Measurements from ENCODE around the gene PTPN4.

Gene PTPN4

DNA sequence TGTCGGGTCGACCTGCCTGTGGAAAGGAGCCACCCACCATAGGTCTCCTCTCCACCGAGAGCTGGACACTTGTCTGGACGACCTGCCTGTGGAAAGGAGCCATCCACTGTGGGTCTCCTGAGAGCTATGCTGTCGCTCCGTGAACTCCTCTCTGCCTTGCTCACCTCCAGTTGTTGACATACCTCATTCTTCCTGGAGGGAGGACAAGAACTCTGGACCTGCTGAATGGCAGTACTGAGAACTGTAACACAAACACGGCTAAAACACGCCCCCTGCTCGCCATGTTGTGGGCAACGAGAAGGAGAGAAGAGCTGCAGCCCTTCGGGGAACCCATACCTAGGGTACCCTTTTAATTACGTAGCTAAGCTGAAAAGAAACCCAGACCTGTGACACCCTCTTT is 77.6 kb downstream of the PTPN4 start:
- Histone ChIP-seq H3K36me3 (ENCODE audit: control insufficient read depth in 4 of 4, insufficient read depth in 4 of 4, low read length in 3 of 4) (peaks cover 0 to 2% (median 0%) of the 10 kb centered on the region in 4 experiments), H3K9me3 (ENCODE audit: control extremely low read depth in 1 of 5, control insufficient read depth in 4 of 5, insufficient read depth in 2 of 5, low read depth in 1 of 5, low read length in 4 of 5) (peaks cover 0 to 3% (median 0%) of the 10 kb centered on the region in 5 experiments), H3K27ac (ENCODE audit: insufficient read depth in 1 of 2, low read depth in 1 of 2, low read length in 2 of 2, poor library complexity in 1 of 2, severe bottlenecking in 2 of 2) (no peak overlapping the region), H3K4me1 (ENCODE audit: control extremely low read depth in 1 of 4, control insufficient read depth in 4 of 4, insufficient read depth in 4 of 4, low read length in 3 of 4) (peaks cover 0 to 13% (median 1%) of the 10 kb centered on the region in 4 experiments), H3K4me3 (ENCODE audit: control insufficient read depth in 1 of 7, extremely low read depth in 1 of 7, insufficient read depth in 4 of 7, low read depth in 2 of 7, low read length in 6 of 7) (no peak overlapping the region), H3K27me3 (replicated peaks in 2 of 5; ENCODE audit: control insufficient read depth in 4 of 5, insufficient read depth in 5 of 5, low read length in 4 of 5) (no peaks in the 10 kb centered on the region)
- WGBS (ENCODE audit: insufficient coverage) = 94% methylated on average over 12 of the region's 12 CpGs
- no peak for DNase-seq
- CTCF ChIA-PET = interaction anchor here (1.1 to 2.5 kb wide), 3 partner anchors 11 to 63 kb away, joined by 3 to 18 read pairs (median 3); no protein-coding TSS in a partner anchor
- POLR2A ChIA-PET = no interaction called here

- H3K9me3 ChIP-seq (ENCODE audit: control extremely low read depth in 1 of 5, control insufficient read depth in 4 of 5, insufficient read depth in 2 of 5, low read depth in 1 of 5, low read length in 4 of 5) = peaks cover 0 to 3% (median 0%) of the 10 kb centered on the region in 5 experiments
- POLR2A ChIA-PET = no interaction called here
- 95% methylated on average over 7 of the region's 13 CpGs for WGBS (ENCODE audit: insufficient coverage)
- H3K27ac ChIP-seq (ENCODE audit: insufficient read depth in 1 of 2, low read depth in 1 of 2, low read length in 2 of 2, poor library complexity in 1 of 2, severe bottlenecking in 2 of 2) = no peak overlapping the region
- H3K4me1 ChIP-seq (ENCODE audit: control extremely low read depth in 1 of 4, control insufficient read depth in 4 of 4, insufficient read depth in 4 of 4, low read length in 3 of 4) = peaks cover 0 to 13% (median 1%) of the 10 kb centered on the region in 4 experiments
- no peak overlapping the region for H3K4me3 ChIP-seq (ENCODE audit: control insufficient read depth in 1 of 7, extremely low read depth in 1 of 7, insufficient read depth in 4 of 7, low read depth in 2 of 7, low read length in 6 of 7)
- CTCF ChIA-PET = interaction anchor here (1.1 to 2.5 kb wide), 3 partner anchors 11 to 64 kb away, joined by 3 to 18 read pairs (median 3); no protein-coding TSS in a partner anchor
- H3K27me3 ChIP-seq (replicated peaks in 2 of 5; ENCODE audit: control insufficient read depth in 4 of 5, insufficient read depth in 5 of 5, low read length in 4 of 5) = no peaks in the 10 kb centered on the region
- H3K36me3 ChIP-seq (ENCODE audit: control insufficient read depth in 4 of 4, insufficient read depth in 4 of 4, low read length in 3 of 4) = peaks cover 0 to 2% (median 0%) of the 10 kb centered on the region in 4 experiments
- DNase-seq = no peak
Observed at GRCh38 chr2:119837759-119838158, 78.0 kb downstream of the PTPN4 start.

DNA sequence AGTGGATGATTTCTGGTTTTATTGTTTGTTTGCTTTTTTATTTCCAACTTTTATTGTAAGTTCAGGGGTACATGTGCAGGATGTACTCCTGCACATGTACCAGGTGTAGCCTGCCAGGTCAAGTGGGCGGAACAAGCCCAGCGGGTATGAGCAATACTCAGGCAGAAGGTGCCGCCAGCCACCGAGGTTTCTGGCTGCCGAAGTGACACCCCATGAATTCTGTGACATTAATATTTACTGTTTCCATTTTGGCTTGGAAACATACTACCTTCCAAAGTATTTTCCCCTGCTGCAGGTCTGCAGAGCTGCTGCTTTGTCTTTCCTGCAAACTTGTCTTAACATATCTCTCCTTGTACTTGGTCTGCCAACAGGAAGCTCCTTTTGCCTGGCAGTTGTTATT is 78.5 kb downstream of the PTPN4 start:
- ChIA-PET CTCF (interaction anchor here (2.5 kb wide), 1 partner anchor 11 kb away, joined by 18 read pairs; no protein-coding TSS in a partner anchor), POLR2A (no interaction called here)
- Histone ChIP-seq H3K4me3 (ENCODE audit: control insufficient read depth in 1 of 7, extremely low read depth in 1 of 7, insufficient read depth in 4 of 7, low read depth in 2 of 7, low read length in 6 of 7) (no peak overlapping the region), H3K4me1 (ENCODE audit: control extremely low read depth in 1 of 4, control insufficient read depth in 4 of 4, insufficient read depth in 4 of 4, low read length in 3 of 4) (peaks cover 0 to 9% (median under 1%) of the 10 kb centered on the region in 4 experiments), H3K27ac (ENCODE audit: insufficient read depth in 1 of 2, low read depth in 1 of 2, low read length in 2 of 2, poor library complexity in 1 of 2, severe bottlenecking in 2 of 2) (no peak overlapping the region), H3K27me3 (replicated peaks in 2 of 5; ENCODE audit: control insufficient read depth in 4 of 5, insufficient read depth in 5 of 5, low read length in 4 of 5) (no peaks in the 10 kb centered on the region), H3K9me3 (ENCODE audit: control extremely low read depth in 1 of 5, control insufficient read depth in 4 of 5, insufficient read depth in 2 of 5, low read depth in 1 of 5, low read length in 4 of 5) (peaks cover 0 to 3% (median 0%) of the 10 kb centered on the region in 5 experiments), H3K36me3 (ENCODE audit: control insufficient read depth in 4 of 4, insufficient read depth in 4 of 4, low read length in 3 of 4) (peaks cover 0 to 2% (median 0%) of the 10 kb centered on the region in 4 experiments)
- DNase-seq = peak in 1 of 3 donors; percentile 18
- WGBS (ENCODE audit: insufficient coverage) = 84% methylated on average over 4 of the region's 5 CpGs

GRCh38 chr2:119841550-119841949 is 81.8 kb downstream of the PTPN4 start:
- ChIA-PET POLR2A (no interaction called here), CTCF (no interaction called here)
- peaks cover 0 to under 1% (median 0%) of the 10 kb centered on the region in 4 experiments for H3K36me3 ChIP-seq (ENCODE audit: control insufficient read depth in 4 of 4, insufficient read depth in 4 of 4, low read length in 3 of 4)
- no CpG with 5 or more reads among the region's 1 CpG for WGBS (ENCODE audit: insufficient coverage)
- no peaks in the 10 kb centered on the region for H3K27me3 ChIP-seq (replicated peaks in 2 of 5; ENCODE audit: control insufficient read depth in 4 of 5, insufficient read depth in 5 of 5, low read length in 4 of 5)
- no peak overlapping the region for H3K4me3 ChIP-seq (ENCODE audit: control insufficient read depth in 1 of 7, extremely low read depth in 1 of 7, insufficient read depth in 4 of 7, low read depth in 2 of 7, low read length in 6 of 7)
- peaks cover 0 to 6% (median 0%) of the 10 kb centered on the region in 4 experiments for H3K4me1 ChIP-seq (ENCODE audit: control extremely low read depth in 1 of 4, control insufficient read depth in 4 of 4, insufficient read depth in 4 of 4, low read length in 3 of 4)
- H3K9me3 ChIP-seq (ENCODE audit: control extremely low read depth in 1 of 5, control insufficient read depth in 4 of 5, insufficient read depth in 2 of 5, low read depth in 1 of 5, low read length in 4 of 5) = peaks cover 0 to 6% (median 0%) of the 10 kb centered on the region in 5 experiments
- no peak overlapping the region for H3K27ac ChIP-seq (ENCODE audit: insufficient read depth in 1 of 2, low read depth in 1 of 2, low read length in 2 of 2, poor library complexity in 1 of 2, severe bottlenecking in 2 of 2)
- DNase-seq = no peak

DNA sequence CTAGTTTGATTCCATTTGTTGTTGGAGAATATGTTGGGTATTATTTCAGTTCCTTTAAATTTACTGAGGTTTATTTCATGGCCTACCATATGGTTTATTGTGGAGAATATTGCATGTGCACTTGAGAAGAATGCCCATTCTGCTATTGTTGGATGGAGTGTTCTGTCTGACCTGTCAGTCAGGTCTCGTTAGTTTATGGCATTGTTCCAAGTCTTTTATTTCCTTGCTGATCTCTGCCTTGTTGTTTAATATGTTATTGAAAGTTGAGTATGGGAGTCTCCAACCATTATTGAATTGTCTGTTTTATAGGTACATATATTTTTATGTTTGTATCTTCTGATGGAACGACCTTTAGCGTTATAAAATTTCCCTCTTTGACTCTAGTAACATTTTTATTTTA is 86.3 kb downstream of the PTPN4 start:
- Histone ChIP-seq H3K4me1 (ENCODE audit: control extremely low read depth in 1 of 4, control insufficient read depth in 4 of 4, insufficient read depth in 4 of 4, low read length in 3 of 4) (no peaks in the 10 kb centered on the region), H3K36me3 (ENCODE audit: control insufficient read depth in 4 of 4, insufficient read depth in 4 of 4, low read length in 3 of 4) (peaks cover 0 to 2% (median under 1%) of the 10 kb centered on the region in 4 experiments), H3K27me3 (replicated peaks in 2 of 5; ENCODE audit: control insufficient read depth in 4 of 5, insufficient read depth in 5 of 5, low read length in 4 of 5) (no peaks in the 10 kb centered on the region), H3K9me3 (ENCODE audit: control extremely low read depth in 1 of 5, control insufficient read depth in 4 of 5, insufficient read depth in 2 of 5, low read depth in 1 of 5, low read length in 4 of 5) (peaks cover 5 to 25% (median 10%) of the 10 kb centered on the region in 5 experiments), H3K27ac (ENCODE audit: insufficient read depth in 1 of 2, low read depth in 1 of 2, low read length in 2 of 2, poor library complexity in 1 of 2, severe bottlenecking in 2 of 2) (no peak overlapping the region), H3K4me3 (ENCODE audit: control insufficient read depth in 1 of 7, extremely low read depth in 1 of 7, insufficient read depth in 4 of 7, low read depth in 2 of 7, low read length in 6 of 7) (no peak overlapping the region)
- DNase-seq = no peak
- WGBS (ENCODE audit: insufficient coverage) = no CpG with 5 or more reads among the region's 3 CpGs
- POLR2A ChIA-PET = no interaction called here
- CTCF ChIA-PET = interaction anchor here (1.1 kb wide), 1 partner anchor 16 kb away, joined by 3 read pairs; no protein-coding TSS in a partner anchor

DNA sequence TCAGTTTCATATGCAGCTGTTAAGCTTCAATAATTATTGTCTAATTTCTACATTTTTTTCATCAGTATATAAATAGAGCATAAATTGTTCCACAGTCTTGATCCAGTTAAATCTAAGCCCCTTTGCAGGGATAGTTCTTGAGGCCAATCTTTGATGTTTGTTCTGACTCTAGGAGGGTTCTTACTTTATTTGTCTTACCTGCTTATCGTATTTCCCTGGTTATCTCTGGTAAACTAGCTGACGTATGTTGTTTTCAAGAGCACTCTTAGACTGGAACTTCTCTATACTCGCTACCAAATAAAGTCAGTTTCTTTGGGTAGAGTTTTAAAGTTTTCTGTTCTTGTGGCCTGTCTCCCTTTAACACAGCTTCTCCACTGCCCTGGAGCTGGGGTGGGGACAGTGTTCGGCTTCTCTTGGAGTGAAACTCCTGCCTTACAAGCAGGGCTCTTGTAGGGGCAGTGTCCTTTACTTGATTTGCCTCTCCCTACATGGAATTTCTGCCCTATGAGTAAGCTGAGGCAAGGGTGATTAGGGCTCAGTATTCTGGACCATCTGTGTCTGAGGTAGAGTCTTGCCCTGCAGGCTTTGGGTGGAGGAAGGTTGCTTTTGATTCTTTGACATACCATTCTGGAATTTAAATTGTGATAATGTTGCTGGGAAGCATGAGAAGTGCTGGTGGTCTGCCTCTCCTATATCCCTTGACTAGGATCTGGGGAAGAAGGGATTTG is 90.3 kb downstream of the PTPN4 start:
- Histone ChIP-seq H3K9me3 (ENCODE audit: control extremely low read depth in 1 of 5, control insufficient read depth in 4 of 5, insufficient read depth in 2 of 5, low read depth in 1 of 5, low read length in 4 of 5) (peaks cover 11 to 53% (median 31%) of the 10 kb centered on the region in 5 experiments), H3K4me3 (ENCODE audit: control insufficient read depth in 1 of 7, extremely low read depth in 1 of 7, insufficient read depth in 4 of 7, low read depth in 2 of 7, low read length in 6 of 7) (no peak overlapping the region), H3K27ac (ENCODE audit: insufficient read depth in 1 of 2, low read depth in 1 of 2, low read length in 2 of 2, poor library complexity in 1 of 2, severe bottlenecking in 2 of 2) (no peak overlapping the region), H3K36me3 (ENCODE audit: control insufficient read depth in 4 of 4, insufficient read depth in 4 of 4, low read length in 3 of 4) (peaks cover 0 to 10% (median 4%) of the 10 kb centered on the region in 4 experiments), H3K4me1 (ENCODE audit: control extremely low read depth in 1 of 4, control insufficient read depth in 4 of 4, insufficient read depth in 4 of 4, low read length in 3 of 4) (no peaks in the 10 kb centered on the region), H3K27me3 (replicated peaks in 2 of 5; ENCODE audit: control insufficient read depth in 4 of 5, insufficient read depth in 5 of 5, low read length in 4 of 5) (no peaks in the 10 kb centered on the region)
- WGBS (ENCODE audit: insufficient coverage) = 93% methylated on average over 2 of the region's 4 CpGs
- POLR2A ChIA-PET = no interaction called here
- CTCF ChIA-PET = no interaction called here
- no peak for DNase-seq

DNA sequence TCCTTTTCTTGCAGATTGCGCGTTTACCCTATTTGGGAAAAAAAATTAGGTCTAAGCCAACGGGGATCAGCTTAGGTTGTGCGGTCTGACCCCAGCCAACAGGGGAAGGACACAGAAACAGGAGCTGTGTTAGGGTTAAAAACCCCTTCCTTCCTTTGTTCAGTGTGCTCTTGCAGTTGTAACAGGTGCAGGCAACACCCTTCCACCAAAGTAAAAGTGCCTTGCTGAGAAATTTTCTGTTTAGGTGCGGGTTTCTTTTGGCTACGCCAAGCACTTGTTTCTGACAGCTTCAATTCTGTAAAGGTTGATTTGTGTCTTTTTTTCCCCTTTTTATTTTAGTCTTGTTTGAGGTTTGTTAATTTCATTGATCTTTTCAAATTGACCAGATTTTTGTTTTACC is 92.5 kb downstream of the PTPN4 start:
- 91% methylated on average over 4 of the region's 6 CpGs for WGBS (ENCODE audit: insufficient coverage)
- CTCF ChIA-PET = no interaction called here
- Histone ChIP-seq H3K4me3 (ENCODE audit: control insufficient read depth in 1 of 7, extremely low read depth in 1 of 7, insufficient read depth in 4 of 7, low read depth in 2 of 7, low read length in 6 of 7) (no peak overlapping the region), H3K4me1 (ENCODE audit: control extremely low read depth in 1 of 4, control insufficient read depth in 4 of 4, insufficient read depth in 4 of 4, low read length in 3 of 4) (no peaks in the 10 kb centered on the region), H3K27ac (ENCODE audit: insufficient read depth in 1 of 2, low read depth in 1 of 2, low read length in 2 of 2, poor library complexity in 1 of 2, severe bottlenecking in 2 of 2) (no peak overlapping the region), H3K9me3 (ENCODE audit: control extremely low read depth in 1 of 5, control insufficient read depth in 4 of 5, insufficient read depth in 2 of 5, low read depth in 1 of 5, low read length in 4 of 5) (peaks cover 11 to 50% (median 31%) of the 10 kb centered on the region in 5 experiments), H3K36me3 (ENCODE audit: control insufficient read depth in 4 of 4, insufficient read depth in 4 of 4, low read length in 3 of 4) (peaks cover 0 to 10% (median 4%) of the 10 kb centered on the region in 4 experiments), H3K27me3 (replicated peaks in 2 of 5; ENCODE audit: control insufficient read depth in 4 of 5, insufficient read depth in 5 of 5, low read length in 4 of 5) (no peaks in the 10 kb centered on the region)
- POLR2A ChIA-PET = no interaction called here
- DNase-seq = no peak
